NCI-H2196 treated with DMSO at 0.1 percent for 48 hours (cell line): ENCODE measurements around the gene NSG2.
"Not testable (repeated sequence)": the region's sequence is repeated elsewhere in the genome, so short reads cannot be mapped to it uniquely, and the experiment has no call there.

Experiments used
- DNase-seq: peaks from one replicate; lab custom pipeline; 2025; ENCODE audit not compliant: unreplicated experiment; lab: John Stamatoyannopoulos, UW

NSG2 gene

GRCh38 chr5:174098694-174099093 lies 53.2 kb downstream of the NSG2 start:
- DNase-seq: no peak

- no peak for DNase-seq
Measured at GRCh38 chr5:174100490-174100889, 55.0 kb downstream of the NSG2 start.

GRCh38 chr5:174101195-174101730 lies 55.8 kb downstream of the NSG2 start:
- DNase-seq: peak; percentile 79

GRCh38 chr5:174102574-174102973 lies 57.1 kb downstream of the NSG2 start:
- DNase-seq: not testable (repeated sequence)

GRCh38 chr5:174106997-174107655 lies 61.6 kb downstream of the NSG2 start:
- no peak for DNase-seq

GRCh38 chr5:174108745-174109144 lies 63.2 kb downstream of the NSG2 start:
- no peak for DNase-seq

GRCh38 chr5:174109698-174110260 lies 64.3 kb downstream of the NSG2 start:
- DNase-seq: no peak

- no peak for DNase-seq
Measured at GRCh38 chr5:174110310-174110709, 64.8 kb downstream of the NSG2 start.

- DNase-seq: no peak
Measured at GRCh38 chr5:174111287-174111973, 65.9 kb downstream of the NSG2 start.

GRCh38 chr5:174115226-174115625 lies 69.7 kb downstream of the NSG2 start:
- DNase-seq: no peak

GRCh38 chr5:174118823-174119467 lies 73.4 kb downstream of the NSG2 start:
- no peak for DNase-seq

- DNase-seq: no peak
Measured at GRCh38 chr5:174119468-174119881, 74.0 kb downstream of the NSG2 start.

- no peak for DNase-seq
Measured at GRCh38 chr5:174120401-174121005, 75.0 kb downstream of the NSG2 start.

- DNase-seq: no peak
Measured at GRCh38 chr5:174134545-174134944, 89.0 kb downstream of the NSG2 start.

GRCh38 chr5:174139623-174140022 lies 94.1 kb downstream of the NSG2 start:
- DNase-seq: no peak

GRCh38 chr5:174140452-174141020 lies 95.0 kb downstream of the NSG2 start:
- DNase-seq: no peak

- DNase-seq: no peak
Measured at GRCh38 chr5:174141398-174141797, 95.9 kb downstream of the NSG2 start.

- no peak for DNase-seq
Measured at GRCh38 chr5:174145091-174145490, 99.6 kb downstream of the NSG2 start.

GRCh38 chr5:174145821-174146220 lies 100.3 kb downstream of the NSG2 start:
- DNase-seq: peak; percentile 35

GRCh38 chr5:174146556-174146955 lies 101.0 kb downstream of the NSG2 start:
- no peak for DNase-seq

GRCh38 chr5:174147012-174147411 lies 101.5 kb downstream of the NSG2 start:
- not testable (repeated sequence) for DNase-seq
